Esophagus squamous epithelium (tissue), 4 donors: ENCODE results near the gene DUSP14.

Experiments
- CTCF ChIP-seq, 6 experiments: fragments of 450-650 bp in 4 of 6; fragments of 200-600 bp in 2 of 6; sonication (generic) in 2 of 6; IDR thresholded peaks; one replicate each; pipeline ENCODE4 v1.5.1; 2016 to 2019; ENCODE audit warnings: antibody characterized with exemption in 6 of 6, mild to moderate bottlenecking in 4 of 6, moderate library complexity in 4 of 6
- POLR2A ChIP-seq, 4 donors: fragments of 450-650 bp; IDR thresholded peaks; one replicate each; pipeline ENCODE4 v1.6.1; 2017; ENCODE audit warnings: antibody characterized with exemption in 4 of 4, mild to moderate bottlenecking in 4 of 4, moderate library complexity in 3 of 4

DNA sequence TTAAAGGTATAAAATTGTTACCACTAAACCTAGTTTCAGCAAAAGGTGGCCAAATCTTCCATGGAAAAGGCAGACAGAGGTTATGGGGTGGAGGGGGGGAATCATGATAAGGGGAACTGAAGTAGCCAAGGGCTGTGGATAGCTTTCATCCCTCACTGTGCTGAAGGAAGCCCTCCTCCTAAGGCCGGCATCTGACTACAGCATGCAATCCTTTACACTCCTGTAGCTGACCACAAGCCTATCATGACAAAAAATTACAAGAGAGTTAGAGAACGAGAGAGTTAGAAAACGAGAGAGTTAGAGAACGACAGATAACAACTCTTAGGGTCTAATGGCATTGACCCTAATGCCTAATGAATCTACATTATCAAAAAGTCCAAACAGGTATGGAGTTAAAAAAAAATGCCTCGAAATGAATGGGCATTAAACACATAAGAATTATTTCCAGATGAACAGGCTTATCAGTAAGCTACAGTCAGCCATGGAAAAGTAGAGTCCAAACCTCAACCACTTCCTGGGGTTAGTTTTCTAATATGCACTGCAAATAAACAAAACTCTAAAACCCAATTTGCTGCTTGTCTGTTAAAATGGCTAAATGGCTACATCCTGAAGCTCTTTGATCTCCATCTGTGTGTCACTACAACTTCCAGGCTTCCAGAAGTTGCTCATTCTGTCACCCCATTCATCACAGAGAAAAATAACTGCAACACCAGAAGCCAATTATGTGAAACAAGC lies 29.7 kb downstream of the DUSP14 start:
- TF ChIP-seq POLR2A (IDR thresholded peaks at IDR 0.05) (no peak), CTCF (IDR thresholded peaks at IDR 0.05) (no peak)
